HepG2 (cell line): Measurements from ENCODE around the gene QRICH2. TPM values are rescaled to one million over a fixed set of nuclear protein-coding genes. Genes with fewer than 3 reads are reported as not detected.

Source experiments
- CREM ChIP-seq, 2 experiments: sonication (generic) in 1 of 2; formaldehyde crosslinking in 1 of 2; IDR thresholded peaks; 2 replicates each; pipeline versions ENCODE4 v1.4.0 to v1.6.1; 2016 to 2020; ENCODE audit warnings: antibody characterized with exemption in 1 of 2, mild to moderate bottlenecking in 1 of 2, missing genetic modification reagents in 1 of 2
- ESRRA ChIP-seq: sonication (generic); formaldehyde crosslinking; IDR thresholded peaks from 2 replicates; pipeline ENCODE4 v1.5.1; 2020; ENCODE audit warnings: mild to moderate bottlenecking, low read depth, missing genetic modification reagents
- ETV6 ChIP-seq: sonication (generic); formaldehyde crosslinking; conservative IDR thresholded peaks from 2 replicates; pipeline ENCODE4 v1.4.0; 2020; ENCODE audit warnings: missing genetic modification reagents
- FOSL2 ChIP-seq: sonication (generic); formaldehyde crosslinking; IDR thresholded peaks from 2 replicates; pipeline ENCODE4 v1.4.0; 2020; ENCODE audit warnings: missing genetic modification reagents
- GMEB2 ChIP-seq: IDR thresholded peaks from 2 replicates; pipeline ENCODE4 v1.6.1; 2016; ENCODE audit warnings: missing biosample characterization, missing genetic modification reagents, low read depth
- HDAC1 ChIP-seq: sonication (generic); formaldehyde crosslinking; IDR thresholded peaks from 2 replicates; pipeline ENCODE4 v1.5.1; 2020; ENCODE audit warnings: mild to moderate bottlenecking, missing genetic modification reagents
- KDM6A ChIP-seq: IDR thresholded peaks from 2 replicates; pipeline ENCODE4 v1.6.1; 2016; ENCODE audit warnings: low read depth
- LCORL ChIP-seq, 2 experiments: fragments of 450-650 bp in 1 of 2; sonication (generic) in 1 of 2; formaldehyde crosslinking in 1 of 2; IDR thresholded peaks; 2 replicates each; pipeline versions ENCODE4 v1.5.0 to v1.6.1; 2017 to 2020; ENCODE audit warnings: antibody characterized with exemption in 1 of 2, missing genetic modification reagents in 1 of 2
- MEF2D ChIP-seq: sonication (generic); formaldehyde crosslinking; IDR thresholded peaks from 2 replicates; pipeline ENCODE4 v1.5.1; 2020; ENCODE audit warnings: mild to moderate bottlenecking, missing genetic modification reagents
- NR2F1 ChIP-seq, 2 experiments: fragments of 450-650 bp in 1 of 2; formaldehyde crosslinking in 1 of 2; IDR thresholded peaks; 2 replicates each; pipeline versions ENCODE4 v1.5.0 to v1.6.1; 2016 to 2020; ENCODE audit warnings: mild to moderate bottlenecking in 1 of 2, missing compliant biosample characterization in 1 of 2, missing genetic modification reagents in 1 of 2, moderate library complexity in 1 of 2
- PHB2 ChIP-seq: fragments of 450-650 bp; IDR thresholded peaks from 2 replicates; pipeline ENCODE4 v1.6.1; 2018; ENCODE audit not compliant: partially characterized antibody
- RXRA ChIP-seq: sonication (generic); formaldehyde crosslinking; IDR thresholded peaks from 2 replicates; pipeline ENCODE4 v1.5.1; 2020; ENCODE audit warnings: missing genetic modification reagents
- SALL1 ChIP-seq: sonication (generic); formaldehyde crosslinking; IDR thresholded peaks from 2 replicates; pipeline ENCODE4 v1.8.0; 2022; ENCODE audit warnings: mild to moderate bottlenecking, missing genetic modification reagents
- SMAD3 ChIP-seq: sonication (generic); formaldehyde crosslinking; IDR thresholded peaks from 2 replicates; pipeline ENCODE4 v1.4.0; 2020; ENCODE audit warnings: missing genetic modification reagents
- SOX6 ChIP-seq, 2 experiments: fragments of 450-650 bp in 1 of 2; sonication (generic) in 1 of 2; formaldehyde crosslinking in 1 of 2; IDR thresholded peaks; 2 replicates each; pipeline versions ENCODE4 v1.4.0 to v1.6.1; 2017 to 2020; ENCODE audit warnings: antibody characterized with exemption in 1 of 2, mild to moderate bottlenecking in 1 of 2, missing genetic modification reagents in 1 of 2
- ZBTB25 ChIP-seq: IDR thresholded peaks from 2 replicates; pipeline ENCODE4 v1.6.1; 2018; ENCODE audit warnings: missing genetic modification reagents
- ZNF18 ChIP-seq: sonication (generic); formaldehyde crosslinking; IDR thresholded peaks from 2 replicates; pipeline ENCODE4 v1.8.0; 2022; ENCODE audit warnings: mild to moderate bottlenecking, missing genetic modification reagents; ENCODE audit not compliant: insufficient replicate concordance
- ZNF501 ChIP-seq: sonication (generic); formaldehyde crosslinking; IDR thresholded peaks from 2 replicates; pipeline ENCODE4 v1.5.1; 2020; ENCODE audit warnings: mild to moderate bottlenecking, moderate library complexity, missing genetic modification reagents
- ZNF503 ChIP-seq: sonication (generic); formaldehyde crosslinking; IDR thresholded peaks from 2 replicates; pipeline ENCODE4 v1.4.0; 2020; ENCODE audit warnings: missing genetic modification reagents
- ZNF598 ChIP-seq: sonication (generic); formaldehyde crosslinking; IDR thresholded peaks from 2 replicates; pipeline ENCODE4 v1.5.1; 2020; ENCODE audit warnings: mild to moderate bottlenecking, missing genetic modification reagents, borderline replicate concordance
- ZNF749 ChIP-seq: sonication (generic); formaldehyde crosslinking; IDR thresholded peaks from 2 replicates; pipeline ENCODE4 v1.8.0; 2022; ENCODE audit warnings: mild to moderate bottlenecking, missing genetic modification reagents, moderate library complexity, borderline replicate concordance
- ZNF784 ChIP-seq: sonication (generic); formaldehyde crosslinking; IDR thresholded peaks from 2 replicates; pipeline ENCODE4 v1.5.1; 2020; ENCODE audit warnings: missing genetic modification reagents, mild to moderate bottlenecking, borderline replicate concordance
- polyA plus RNA-seq, 8 experiments: library from polyadenylated mRNA; depleted of rRNA in 3 of 8; stranded (reverse) in 7 of 8; unstranded in 1 of 8; fragments of >200 nt; fragmentation: Illumina TruSeq in 4 of 8; extraction: Trizol in 4 of 8; gene quantifications; 2 replicates each; pipeline versions ENCODE4 v1.2.1 to v1.2.3, GENCODE V29; 2011 to 2016; ENCODE audit warnings: low read depth in 4 of 8, missing spikeins in 1 of 8, mixed read lengths in 1 of 8; ENCODE audit not compliant: insufficient read depth in 1 of 8
- total RNA-seq, 5 experiments: library from RNA; depleted of rRNA; stranded (reverse); fragments of >200 nt; fragmentation: Illumina TruSeq; extraction: Trizol; gene quantifications; 2 replicates each; pipeline ENCODE4 v1.2.3, GENCODE V29; 2016; ENCODE audit warnings: low read depth in 1 of 5

The QRICH2 gene
- total and polyA plus RNA-seq, 2 of the 13 experiments (the other 11 are each of a cell fraction or from before 2014, with no cell fraction given): 3.7 to 5.7 TPM

- TF ChIP-seq GMEB2 (no peak), ZNF503 (peak; percentile 33; the same call in 1 of the 2 replicates), ZBTB25 (CRISPR knock-in tag) (peak; percentile 83; the same call in 1 of the 2 replicates), SALL1 (peak; percentile 77), MEF2D (CRISPR knock-in tag) (peak; percentile 99), ZNF749 (no peak), CREM (IDR thresholded peaks at IDR 0.05) (peak; percentile 50), CREM (CRISPR knock-in tag; IDR thresholded peaks at IDR 0.05) (no peak), PHB2 (no peak), ESRRA (CRISPR knock-in tag) (peak; percentile 55; the same call in 1 of the 2 replicates), HDAC1 (CRISPR knock-in tag) (peak; percentile 74), ZNF784 (CRISPR knock-in tag) (peak; percentile 66; the same call in 1 of the 2 replicates), ZNF598 (CRISPR knock-in tag) (0 out of 2 replicates have a peak, but pooled peaks have one; percentile 45), FOSL2 (0 out of 2 replicates have a peak, but pooled peaks have one; percentile 12), LCORL (IDR thresholded peaks at IDR 0.05) (no peak), LCORL (CRISPR knock-in tag; IDR thresholded peaks at IDR 0.05) (peak; percentile 81), KDM6A (CRISPR knock-in tag) (peak; percentile 79; the same call in 1 of the 2 replicates), ZNF501 (CRISPR knock-in tag) (no peak), SMAD3 (0 out of 2 replicates have a peak, but pooled peaks have one; percentile 33), ETV6 (CRISPR knock-in tag) (no peak), NR2F1 (CRISPR knock-in tag; IDR thresholded peaks at IDR 0.05) (peak; percentile 19 to 48; a peak in 1 of 4 replicates), SOX6 (IDR thresholded peaks at IDR 0.05) (no peak), SOX6 (CRISPR knock-in tag; IDR thresholded peaks at IDR 0.05) (peak; percentile 60; the same call in 1 of the 2 replicates), RXRA (CRISPR knock-in tag) (peak; percentile 69; the same call in 1 of the 2 replicates), ZNF18 (CRISPR knock-in tag) (no peak)
Observed at GRCh38 chr17:76351526-76352071, 43.5 kb upstream of the QRICH2 start (continued).
